HCT116 (cell line): Measurements from ENCODE around the gene HVCN1. TPM values are rescaled to one million over a fixed set of nuclear protein-coding genes. Genes with fewer than 3 reads are reported as not detected.
A peak's percentile ranks its signal among the peaks of the same experiment; 100 is the strongest.

ENCODE experiments used
- ATAC-seq: fragments of 200-7000 bp; cut with Tn5 transposase; 2 replicates; pipeline ENCODE4 v1.9.1; 2020; ENCODE audit warnings: mild to moderate bottlenecking, moderate library complexity
- BruUV-seq: library from RNA; stranded (reverse); fragments of 400-500 nt; replicated peaks from 2 replicates; lab custom pipeline; 2021; lab: Mats Ljungman, UMichigan
- CTCF ChIA-PET: fragments of 300-600 bp; sonication (Branson Sonifier 250); formaldehyde crosslinking; loops from one replicate; lab custom pipeline; 2021; ENCODE audit warnings: antibody characterized with exemption; lab: Charles Lee
- POLR2A ChIA-PET: fragments of 300-600, 350-600 bp; sonication (Branson Sonifier 250); formaldehyde crosslinking; loops from one replicate; lab custom pipeline; 2021; ENCODE audit warnings: antibody characterized with exemption; lab: Charles Lee
- RAD21 ChIA-PET, 2 experiments: fragments of 300-600 bp; sonication (Branson Sonifier 250); formaldehyde crosslinking; loops; one replicate each; lab custom pipeline; 2023; ENCODE audit warnings: low total read pairs in 2 of 2; ENCODE audit not compliant: uncharacterized antibody in 2 of 2, unreplicated experiment in 2 of 2, low non-redundant PET in 1 of 2; lab: Charles Lee
- DNase-seq: peaks from one replicate; pipeline ENCODE4 v3.0.0-alpha.2; 2010; ENCODE audit warnings: low read depth, low spot score
- H2AFZ ChIP-seq: fragments of 200-600 bp; shearing (Covaris generic), sonication (generic); 2 replicates; pipeline ENCODE4 v1.6.1; 2017; ENCODE audit warnings: low read depth, mixed run types, mixed read lengths, antibody characterized with exemption, low read length; ENCODE audit not compliant: poor library complexity, severe bottlenecking
- H3K27ac ChIP-seq: 2 replicates; pipeline ENCODE4 v1.5.1; 2012; ENCODE audit warnings: low read depth, low read length
- H3K27me3 ChIP-seq: fragments of 200-600 bp; sonication (generic); 2 replicates; pipeline ENCODE4 v1.6.1; 2016; ENCODE audit warnings: mixed run types, low read length, mixed read lengths; ENCODE audit not compliant: insufficient read depth
- H3K36me3 ChIP-seq, 2 experiments: fragments of 200-500 bp in 1 of 2; fragments of 200-600 bp in 1 of 2; sonication (Bioruptor generic) in 1 of 2; sonication (generic) in 1 of 2; 2 replicates each; pipeline versions ENCODE4 v1.5.1 to v1.6.1; 2014 to 2016; ENCODE audit warnings: low read length in 2 of 2, inconsistent platforms in 1 of 2, mixed read lengths in 1 of 2, mixed run types in 1 of 2; ENCODE audit not compliant: insufficient read depth in 2 of 2, control insufficient read depth in 1 of 2
- H3K4me1 ChIP-seq, 2 experiments: fragments of 200-600 bp in 1 of 2; sonication (generic) in 1 of 2; 2 replicates each; pipeline versions ENCODE4 v1.5.1 to v1.6.1; 2012 to 2017; ENCODE audit warnings: low read length in 2 of 2, inconsistent platforms in 1 of 2, mild to moderate bottlenecking in 1 of 2, mixed read lengths in 1 of 2, mixed run types in 1 of 2, moderate library complexity in 1 of 2; ENCODE audit not compliant: insufficient read depth in 2 of 2, control insufficient read depth in 1 of 2
- H3K4me2 ChIP-seq: fragments of 200-600 bp; sonication (generic); 2 replicates; pipeline ENCODE4 v1.6.1; 2017; ENCODE audit warnings: mixed run types, low read length, mixed read lengths
- H3K4me3 ChIP-seq, 2 experiments: fragments of 200-600 bp in 1 of 2; sonication (generic) in 1 of 2; replicated peaks in 1 of 2; 2 replicates each; pipeline ENCODE4 v1.5.1; 2011 to 2016; ENCODE audit warnings: low read length in 2 of 2, control low read depth in 1 of 2, low read depth in 1 of 2, mild to moderate bottlenecking in 1 of 2, mixed read lengths in 1 of 2, mixed run types in 1 of 2
- H3K79me2 ChIP-seq: fragments of 200-600 bp; sonication (generic); 2 replicates; pipeline ENCODE4 v1.6.1; 2017; ENCODE audit warnings: mild to moderate bottlenecking, mixed run types, low read length, moderate library complexity, mixed read lengths; ENCODE audit not compliant: insufficient read depth
- H3K9ac ChIP-seq: fragments of 200-600 bp; sonication (generic); 2 replicates; pipeline ENCODE4 v1.6.1; 2016; ENCODE audit warnings: low read length, mixed read lengths
- H3K9me2 ChIP-seq: fragments of 200-600 bp; sonication (generic), shearing (Covaris generic); 2 replicates; pipeline ENCODE4 v1.6.1; 2017; ENCODE audit warnings: mixed run types, mild to moderate bottlenecking, moderate library complexity; ENCODE audit not compliant: insufficient read depth
- H3K9me3 ChIP-seq, 2 experiments: fragments of 200-500 bp in 1 of 2; fragments of 200-600 bp in 1 of 2; sonication (Bioruptor generic) in 1 of 2; sonication (generic) in 1 of 2; 2 replicates each; pipeline ENCODE4 v1.6.1; 2014 to 2017; ENCODE audit warnings: low read length in 2 of 2, mixed read lengths in 2 of 2, inconsistent platforms in 1 of 2, low read depth in 1 of 2, mild to moderate bottlenecking in 1 of 2, mixed run types in 1 of 2, moderate library complexity in 1 of 2; ENCODE audit not compliant: control insufficient read depth in 1 of 2, insufficient read depth in 1 of 2
- H4K20me1 ChIP-seq: fragments of 200-600 bp; sonication (generic), shearing (Covaris generic); 2 replicates; pipeline ENCODE4 v1.6.1; 2017; ENCODE audit warnings: mixed run types, mild to moderate bottlenecking, moderate library complexity; ENCODE audit not compliant: insufficient read depth
- CBX3 ChIP-seq: IDR thresholded peaks from 2 replicates; pipeline ENCODE4 v1.6.1; 2012; ENCODE audit warnings: low read depth
- ELF1 ChIP-seq: IDR thresholded peaks from 2 replicates; pipeline ENCODE4 v1.6.1; 2012; ENCODE audit warnings: low read depth, borderline replicate concordance
- MAX ChIP-seq: IDR thresholded peaks from 2 replicates; pipeline ENCODE4 v1.6.1; 2012
- SRF ChIP-seq: IDR thresholded peaks from 2 replicates; pipeline ENCODE4 v1.6.1; 2012; ENCODE audit warnings: low read depth
- YY1 ChIP-seq: IDR thresholded peaks from 2 replicates; pipeline ENCODE4 v1.6.1; 2011; ENCODE audit warnings: low read length, low read depth, moderate library complexity, mild to moderate bottlenecking; ENCODE audit not compliant: insufficient replicate concordance; ENCODE audit errors: extremely low read depth
- ZBTB33 ChIP-seq: IDR thresholded peaks from 2 replicates; pipeline ENCODE4 v1.6.1; 2011; ENCODE audit warnings: mild to moderate bottlenecking, low read length, moderate library complexity; ENCODE audit not compliant: insufficient replicate concordance; ENCODE audit errors: extremely low read depth
- intact Hi-C: fragments of 100-400 bp; cut with micrococcal nuclease; formaldehyde crosslinking; loops from 2 replicates; pipeline ENCODE4 v1.10.0; 2022
- total RNA-seq: library from RNA; stranded (reverse); gene quantifications from one replicate; pipeline ENCODE4 v1.2.1, GENCODE V29; 2021; ENCODE audit not compliant: unreplicated experiment

HVCN1 gene
- total RNA-seq, 1 experiment from 2014 or later, result 0.15 TPM

DNA sequence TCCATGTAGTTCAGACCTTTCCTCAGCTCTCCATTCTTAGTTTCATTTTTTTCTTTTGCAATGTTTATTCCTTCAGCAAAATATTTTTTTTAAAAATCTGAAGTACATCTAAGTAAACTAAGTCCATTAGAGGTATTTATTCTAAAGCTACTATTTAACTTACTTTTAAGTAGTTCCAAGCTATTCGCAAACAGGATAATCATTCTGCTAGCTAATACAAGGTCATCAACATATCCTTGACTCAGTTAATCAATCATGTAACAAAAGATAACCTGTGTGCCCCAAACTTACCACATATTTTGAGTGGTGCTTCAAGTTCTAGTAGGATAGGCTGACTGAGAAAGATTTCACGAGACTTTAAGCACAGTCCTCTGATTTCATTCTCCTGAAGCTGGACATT is 42.6 kb upstream of the HVCN1 start:
- H3K79me2 ChIP-seq, result peaks cover 100% of the 10 kb centered on the region
- no peaks in the 10 kb centered on the region for H3K4me1 ChIP-seq
- no peak overlapping the region for H3K4me2 ChIP-seq
- H3K36me3 ChIP-seq, result peaks cover 59 to 60% of the 10 kb centered on the region in 2 experiments
- intact Hi-C loops, result no loop called here
- no peaks in the 10 kb centered on the region for H3K9me2 ChIP-seq
- H3K27me3 ChIP-seq, result no peaks in the 10 kb centered on the region
- CTCF ChIA-PET, result no interaction called here
- RAD21 ChIA-PET, result no interaction called here
- H2AFZ ChIP-seq, result no peak overlapping the region
- POLR2A ChIA-PET, result interaction anchor here (0.9 kb wide), 1 partner anchor 11 kb away, joined by 4 read pairs; the partner anchor contains the start of gene PPP1CC
- no peak overlapping the region for H3K4me3 ChIP-seq
- H3K9me3 ChIP-seq, result no peaks in the 10 kb centered on the region
- H3K27ac ChIP-seq, result no peak overlapping the region
- DNase-seq, result no peak
- no peak overlapping the region for H3K9ac ChIP-seq
- TF ChIP-seq ELF1 (no peak), MAX (no peak), YY1 (no peak), CBX3 (no peak)
- peaks cover 70% of the 10 kb centered on the region for H4K20me1 ChIP-seq
- ATAC-seq, result no peak
- no TSS peak for BruUV-seq

DNA sequence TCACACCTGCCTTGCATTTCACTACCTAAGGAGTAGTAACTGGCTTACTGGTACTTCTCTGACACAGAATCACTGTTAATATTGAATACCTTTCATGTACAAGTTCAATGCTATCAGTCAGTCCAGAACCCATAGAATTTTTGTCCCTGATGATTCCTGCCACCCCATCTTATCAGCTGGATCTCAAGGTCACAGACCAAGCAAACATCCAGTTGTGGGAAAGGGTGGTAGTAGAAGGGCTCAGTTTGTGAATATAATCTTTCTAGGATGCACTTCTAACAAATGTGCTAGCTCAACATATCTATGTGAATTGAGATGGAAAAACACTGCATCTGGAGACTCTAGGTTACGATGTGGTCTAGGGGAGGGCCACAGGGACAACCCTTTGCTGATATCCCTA is 39.7 kb upstream of the HVCN1 start:
- POLR2A ChIA-PET, result no interaction called here
- peaks cover 65% of the 10 kb centered on the region for H4K20me1 ChIP-seq
- no peaks in the 10 kb centered on the region for H3K4me1 ChIP-seq
- no peak overlapping the region for H2AFZ ChIP-seq
- BruUV-seq, result TSS peak; percentile 6
- RAD21 ChIA-PET, result no interaction called here
- H3K9me3 ChIP-seq, result no peaks in the 10 kb centered on the region
- no peak overlapping the region for H3K27ac ChIP-seq
- H3K27me3 ChIP-seq, result no peaks in the 10 kb centered on the region
- H3K4me3 ChIP-seq, result no peak overlapping the region
- H3K36me3 ChIP-seq, result peaks cover 69 to 77% of the 10 kb centered on the region in 2 experiments
- no peak overlapping the region for H3K9ac ChIP-seq
- TF ChIP-seq ZBTB33 (no peak), SRF (no peak)
- DNase-seq, result no peak
- no peak overlapping the region for H3K4me2 ChIP-seq
- H3K9me2 ChIP-seq, result no peaks in the 10 kb centered on the region
- CTCF ChIA-PET, result no interaction called here
- ATAC-seq, result no peak
- H3K79me2 ChIP-seq, result peaks cover 98% of the 10 kb centered on the region
- intact Hi-C loops, result no loop called here
